Cardiac fibroblast (primary cell): ENCODE data around the gene GRIK5.

Experiments
- DNase-seq, 2 donors: peaks; one replicate each; pipeline versions ENCODE4 v3.0.0 to v3.0.0-alpha.2; 2010; ENCODE audit warnings: low read depth in 2 of 2
- H3K4me3 ChIP-seq, 2 donors: replicated peaks in 1 of 2; 1 replicate in 1 of 2; 2 replicates in 1 of 2; pipeline ENCODE4 v1.5.1; 2011; ENCODE audit warnings: low read depth in 2 of 2, low read length in 2 of 2, mild to moderate bottlenecking in 2 of 2, moderate library complexity in 1 of 2
- TF ChIP-seq, protein P1 (sequence below): IDR thresholded peaks from one replicate; pipeline ENCODE4 v1.5.1; 2011; ENCODE audit warnings: low read depth, mild to moderate bottlenecking, low read length, inconsistent platforms

Gene GRIK5

GRCh38 chr19:41957161-41957837, 112.7 kb downstream of the GRIK5 start:
- H3K4me3 ChIP-seq = peak overlapping the region in 1 of 2 donors; percentile 96
- DNase-seq = no peak
- TF ChIP-seq, protein P1, sequence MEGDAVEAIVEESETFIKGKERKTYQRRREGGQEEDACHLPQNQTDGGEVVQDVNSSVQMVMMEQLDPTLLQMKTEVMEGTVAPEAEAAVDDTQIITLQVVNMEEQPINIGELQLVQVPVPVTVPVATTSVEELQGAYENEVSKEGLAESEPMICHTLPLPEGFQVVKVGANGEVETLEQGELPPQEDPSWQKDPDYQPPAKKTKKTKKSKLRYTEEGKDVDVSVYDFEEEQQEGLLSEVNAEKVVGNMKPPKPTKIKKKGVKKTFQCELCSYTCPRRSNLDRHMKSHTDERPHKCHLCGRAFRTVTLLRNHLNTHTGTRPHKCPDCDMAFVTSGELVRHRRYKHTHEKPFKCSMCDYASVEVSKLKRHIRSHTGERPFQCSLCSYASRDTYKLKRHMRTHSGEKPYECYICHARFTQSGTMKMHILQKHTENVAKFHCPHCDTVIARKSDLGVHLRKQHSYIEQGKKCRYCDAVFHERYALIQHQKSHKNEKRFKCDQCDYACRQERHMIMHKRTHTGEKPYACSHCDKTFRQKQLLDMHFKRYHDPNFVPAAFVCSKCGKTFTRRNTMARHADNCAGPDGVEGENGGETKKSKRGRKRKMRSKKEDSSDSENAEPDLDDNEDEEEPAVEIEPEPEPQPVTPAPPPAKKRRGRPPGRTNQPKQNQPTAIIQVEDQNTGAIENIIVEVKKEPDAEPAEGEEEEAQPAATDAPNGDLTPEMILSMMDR = no peak

DNA sequence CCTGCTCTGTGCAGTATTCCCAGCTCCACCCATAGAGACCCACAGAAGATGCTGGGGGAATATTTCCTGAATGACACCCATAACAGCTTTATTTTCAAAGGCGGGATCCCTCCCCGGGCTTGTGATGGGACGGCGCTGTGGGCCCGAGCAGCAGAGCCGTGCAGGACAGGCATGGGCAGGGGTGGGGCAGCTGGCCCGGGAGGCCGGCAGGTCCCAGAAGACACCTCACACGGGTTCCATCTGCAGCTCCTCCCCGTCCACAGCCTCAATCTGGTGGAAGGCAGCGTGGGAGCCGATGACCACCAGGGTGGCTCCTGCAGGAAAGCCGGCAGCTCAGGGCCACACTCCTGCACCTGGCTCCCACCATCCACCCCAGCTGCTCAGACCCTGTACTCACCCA, 113.4 kb downstream of the GRIK5 start:
- TF ChIP-seq, protein P1 = no peak
- H3K4me3 ChIP-seq = no peak overlapping the region
- DNase-seq = no peak

DNA sequence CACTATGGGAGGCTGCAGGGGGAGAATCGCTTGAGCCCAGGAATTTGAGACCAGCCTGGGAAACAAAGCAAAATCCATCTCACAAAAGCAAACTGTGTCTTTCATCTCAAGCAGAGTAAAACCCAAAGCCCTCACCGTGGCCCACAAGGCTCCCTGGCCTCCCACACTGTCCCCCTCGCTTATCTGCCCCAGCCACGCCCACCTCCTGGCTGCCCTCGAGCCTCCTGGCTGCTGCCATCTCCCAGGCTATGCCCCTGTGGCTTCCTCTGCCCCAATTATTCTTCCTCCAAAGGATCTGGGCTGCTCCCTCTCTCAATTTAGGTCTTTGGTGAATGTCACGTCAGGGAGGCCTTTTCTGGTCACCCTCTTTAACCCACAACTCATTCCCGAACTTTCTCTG, 114.5 kb downstream of the GRIK5 start:
- TF ChIP-seq, protein P1 = no peak
- H3K4me3 ChIP-seq = no peak overlapping the region

DNA sequence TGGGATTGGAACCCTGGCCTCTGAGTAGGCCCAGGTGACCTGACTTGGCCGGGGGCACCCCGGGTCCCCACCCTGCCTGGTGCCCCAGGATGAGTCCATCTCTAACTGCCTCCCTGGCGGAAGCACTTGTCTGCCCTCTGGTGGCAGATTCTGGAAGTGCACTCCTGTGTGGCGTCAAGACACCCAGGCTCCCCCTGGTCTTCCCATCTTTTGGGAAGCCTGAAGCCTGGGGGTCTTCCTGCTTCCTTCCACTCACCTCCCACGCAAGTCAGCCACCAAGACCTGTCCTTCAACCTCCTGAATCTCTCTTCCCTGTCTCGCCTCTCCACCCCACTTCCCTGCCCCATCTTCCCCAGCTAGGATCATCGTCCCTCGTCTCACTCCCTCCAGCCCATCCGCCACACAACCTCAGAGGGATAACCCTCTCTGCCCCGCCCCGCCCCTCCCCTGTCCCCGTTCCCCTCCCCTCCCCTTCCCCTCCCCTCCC, 118.3 kb downstream of the GRIK5 start:
- no peak overlapping the region for H3K4me3 ChIP-seq
- TF ChIP-seq, protein P1 = peak; percentile 99
- DNase-seq = peak; percentile 72 to 77

More for the DNA sequence above, 114.5 kb downstream of the GRIK5 start:
- no peak for DNase-seq
